GM21529 (cell line): ENCODE measurements around the gene EFS.
"Not testable (repeated sequence)": the region's sequence is repeated elsewhere in the genome, so short reads cannot be mapped to it uniquely, and the experiment has no call there.

Experiments used
- ATAC-seq: cut with Tn5 transposase; IDR thresholded peaks from one replicate; pipeline ENCODE4 v1.9.1; 2021; ENCODE audit not compliant: unreplicated experiment

The EFS gene

GRCh38 chr14:23399136-23399535 lies 34.2 kb upstream of the EFS start:
- no peak for ATAC-seq

GRCh38 chr14:23398348-23398747 lies 33.4 kb upstream of the EFS start:
- ATAC-seq, result no peak

GRCh38 chr14:23396781-23397407 lies 31.9 kb upstream of the EFS start:
- ATAC-seq, result no peak

GRCh38 chr14:23396126-23396525 lies 31.2 kb upstream of the EFS start:
- ATAC-seq, result no peak

- ATAC-seq, result no peak
These were observed 27.6 kb upstream of the EFS start for GRCh38 chr14:23392613-23393012.

GRCh38 chr14:23389871-23390270 lies 24.9 kb upstream of the EFS start:
- ATAC-seq, result not testable (repeated sequence)

- ATAC-seq, result no peak
These were observed 24.4 kb upstream of the EFS start for GRCh38 chr14:23389396-23389795.

GRCh38 chr14:23388996-23389395 lies 24.0 kb upstream of the EFS start:
- ATAC-seq, result no peak

GRCh38 chr14:23387916-23388882 lies 23.2 kb upstream of the EFS start:
- ATAC-seq, result no peak

- no peak for ATAC-seq
These were observed 22.0 kb upstream of the EFS start for GRCh38 chr14:23386999-23387398.

- ATAC-seq, result not testable (repeated sequence)
These were observed 21.3 kb upstream of the EFS start for GRCh38 chr14:23386266-23386657.

GRCh38 chr14:23385642-23386265 lies 20.8 kb upstream of the EFS start:
- no peak for ATAC-seq

- ATAC-seq, result no peak
These were observed 20.3 kb upstream of the EFS start for GRCh38 chr14:23385244-23385641.

GRCh38 chr14:23384364-23385080 lies 19.6 kb upstream of the EFS start:
- no peak for ATAC-seq

- no peak for ATAC-seq
These were observed 17.9 kb upstream of the EFS start for GRCh38 chr14:23382731-23383440.

GRCh38 chr14:23382276-23382675 lies 17.3 kb upstream of the EFS start:
- ATAC-seq, result no peak

- no peak for ATAC-seq
These were observed 16.9 kb upstream of the EFS start for GRCh38 chr14:23381871-23382270.

GRCh38 chr14:23380976-23381375 lies 16.0 kb upstream of the EFS start:
- no peak for ATAC-seq

- no peak for ATAC-seq
These were observed 15.4 kb upstream of the EFS start for GRCh38 chr14:23380197-23380914.
